ENCODE measurements around the gene HMGCR. TPM values are rescaled to one million over a fixed set of nuclear protein-coding genes. Genes with fewer than 3 reads are reported as not detected.
"Not testable (repeated sequence)": the region's sequence is repeated elsewhere in the genome, so short reads cannot be mapped to it uniquely, and the experiment has no call there.

Gene HMGCR
- total RNA-seq, 2 experiments from 2014 or later: 50.3 to 50.8 TPM

- TF ChIP-seq CTCF (IDR thresholded peaks at IDR 0.05): no peak
- Mint-ChIP-seq H3K9me3 (no peaks in the 10 kb centered on the region), H3K4me1 (ENCODE audit: low read depth) (no peaks in the 10 kb centered on the region), H3K36me3 (ENCODE audit: low read depth) (no peaks in the 10 kb centered on the region), H3K27ac (no peak overlapping the region), H3K4me3 (no peak overlapping the region), H3K27me3 (peaks cover 1% of the 10 kb centered on the region)
- intact Hi-C loops (cut with micrococcal nuclease): no loop called here
- no peak for DNase-seq
- ATAC-seq: no peak
- ChIA-PET POLR2A (no interaction called here), CTCF (interaction anchor here (0.8 kb wide), 1 partner anchor 385 kb away, joined by 3 read pairs; no protein-coding TSS in a partner anchor)
Observed at GRCh38 chr5:75310212-75310611, 26.8 kb upstream of the HMGCR start.

- H3K36me3 Mint-ChIP-seq (ENCODE audit: low read depth); intact Hi-C loops (cut with micrococcal nuclease); POLR2A ChIA-PET; H3K4me3 Mint-ChIP-seq; H3K9me3 Mint-ChIP-seq; ATAC-seq; H3K27ac Mint-ChIP-seq; DNase-seq; H3K4me1 Mint-ChIP-seq (ENCODE audit: low read depth); CTCF ChIA-PET; H3K27me3 Mint-ChIP-seq: not testable (repeated sequence)
Observed at GRCh38 chr5:75319148-75319547, 17.9 kb upstream of the HMGCR start.

- H3K27me3 Mint-ChIP-seq: peaks cover 6% of the 10 kb centered on the region
- H3K36me3 Mint-ChIP-seq (ENCODE audit: low read depth): no peaks in the 10 kb centered on the region
- ChIA-PET CTCF (interaction anchor here (0.7 kb wide), 1 partner anchor 13 kb away, joined by 3 read pairs; no protein-coding TSS in a partner anchor), POLR2A (no interaction called here)
- H3K9me3 Mint-ChIP-seq: no peaks in the 10 kb centered on the region
- intact Hi-C loops (cut with micrococcal nuclease): no loop called here
- peaks cover 7% of the 10 kb centered on the region for H3K4me1 Mint-ChIP-seq (ENCODE audit: low read depth)
- no peak for DNase-seq
- ATAC-seq: no peak
- no peak overlapping the region for H3K4me3 Mint-ChIP-seq
- no peak for TF ChIP-seq CTCF (IDR thresholded peaks at IDR 0.05)
- H3K27ac Mint-ChIP-seq: no peak overlapping the region
Observed at GRCh38 chr5:75319638-75320037, 17.4 kb upstream of the HMGCR start.

GRCh38 chr5:75320371-75320770 is 16.6 kb upstream of the HMGCR start:
- TF ChIP-seq CTCF (IDR thresholded peaks at IDR 0.05): no peak
- Mint-ChIP-seq H3K4me1 (ENCODE audit: low read depth) (peaks cover 15% of the 10 kb centered on the region), H3K27me3 (peaks cover 6% of the 10 kb centered on the region), H3K27ac (no peak overlapping the region), H3K9me3 (no peaks in the 10 kb centered on the region), H3K4me3 (no peak overlapping the region), H3K36me3 (ENCODE audit: low read depth) (no peaks in the 10 kb centered on the region)
- DNase-seq (no peak), ATAC-seq (no peak)
- ChIA-PET POLR2A (no interaction called here), CTCF (interaction anchor here (0.7 to 1.5 kb wide), 2 partner anchors 10 to 12 kb away, joined by 3 to 7 read pairs; no protein-coding TSS in a partner anchor)
- intact Hi-C loops (cut with micrococcal nuclease): no loop called here

GRCh38 chr5:75322066-75322465 is 15.0 kb upstream of the HMGCR start:
- Mint-ChIP-seq H3K27ac (no peak overlapping the region), H3K4me1 (ENCODE audit: low read depth) (peaks cover 16% of the 10 kb centered on the region), H3K27me3 (peaks cover 7% of the 10 kb centered on the region), H3K9me3 (no peaks in the 10 kb centered on the region), H3K4me3 (no peak overlapping the region), H3K36me3 (ENCODE audit: low read depth) (no peaks in the 10 kb centered on the region)
- ChIA-PET CTCF (interaction anchor here (1.5 kb wide), 1 partner anchor 8 kb away, joined by 7 read pairs; no protein-coding TSS in a partner anchor), POLR2A (no interaction called here)
- no peak for TF ChIP-seq CTCF (IDR thresholded peaks at IDR 0.05)
- intact Hi-C loops (cut with micrococcal nuclease): no loop called here
- ATAC-seq: no peak
- DNase-seq: no peak

Measured in activated CD8-positive, alpha-beta T cell treated with anti-CD3 and anti-CD28 coated beads for 36 hours (primary cell).